GM12801 (cell line): ENCODE measurements around the gene MAJIN.

Experiments used
- TF ChIP-seq, protein P1 (sequence below): IDR thresholded peaks from one replicate; pipeline ENCODE4 v1.5.1; 2011; ENCODE audit warnings: control low read depth; ENCODE audit not compliant: insufficient read length; ENCODE audit errors: extremely low read depth

MAJIN gene

DNA sequence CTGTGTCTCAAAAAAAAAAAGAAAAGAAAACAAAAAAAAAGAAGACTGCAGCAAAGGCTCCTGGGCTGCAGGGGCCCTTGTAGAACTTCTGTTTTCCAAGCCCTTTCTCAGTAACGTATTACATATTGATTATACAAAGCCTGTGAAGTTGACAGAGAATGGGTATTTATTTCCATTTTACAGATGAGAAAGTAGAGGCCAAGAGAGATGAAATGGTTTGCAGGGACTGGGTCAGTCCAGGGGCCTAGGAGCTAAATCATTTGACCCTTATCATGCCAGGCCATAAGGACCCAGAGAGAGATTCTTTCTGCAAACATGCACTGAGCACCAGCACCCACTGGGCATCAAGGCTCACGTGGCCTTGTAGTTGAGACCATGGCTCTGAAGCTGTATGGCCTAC, 43.0 kb downstream of the MAJIN start:
- TF ChIP-seq, protein P1, sequence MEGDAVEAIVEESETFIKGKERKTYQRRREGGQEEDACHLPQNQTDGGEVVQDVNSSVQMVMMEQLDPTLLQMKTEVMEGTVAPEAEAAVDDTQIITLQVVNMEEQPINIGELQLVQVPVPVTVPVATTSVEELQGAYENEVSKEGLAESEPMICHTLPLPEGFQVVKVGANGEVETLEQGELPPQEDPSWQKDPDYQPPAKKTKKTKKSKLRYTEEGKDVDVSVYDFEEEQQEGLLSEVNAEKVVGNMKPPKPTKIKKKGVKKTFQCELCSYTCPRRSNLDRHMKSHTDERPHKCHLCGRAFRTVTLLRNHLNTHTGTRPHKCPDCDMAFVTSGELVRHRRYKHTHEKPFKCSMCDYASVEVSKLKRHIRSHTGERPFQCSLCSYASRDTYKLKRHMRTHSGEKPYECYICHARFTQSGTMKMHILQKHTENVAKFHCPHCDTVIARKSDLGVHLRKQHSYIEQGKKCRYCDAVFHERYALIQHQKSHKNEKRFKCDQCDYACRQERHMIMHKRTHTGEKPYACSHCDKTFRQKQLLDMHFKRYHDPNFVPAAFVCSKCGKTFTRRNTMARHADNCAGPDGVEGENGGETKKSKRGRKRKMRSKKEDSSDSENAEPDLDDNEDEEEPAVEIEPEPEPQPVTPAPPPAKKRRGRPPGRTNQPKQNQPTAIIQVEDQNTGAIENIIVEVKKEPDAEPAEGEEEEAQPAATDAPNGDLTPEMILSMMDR, result no peak

DNA sequence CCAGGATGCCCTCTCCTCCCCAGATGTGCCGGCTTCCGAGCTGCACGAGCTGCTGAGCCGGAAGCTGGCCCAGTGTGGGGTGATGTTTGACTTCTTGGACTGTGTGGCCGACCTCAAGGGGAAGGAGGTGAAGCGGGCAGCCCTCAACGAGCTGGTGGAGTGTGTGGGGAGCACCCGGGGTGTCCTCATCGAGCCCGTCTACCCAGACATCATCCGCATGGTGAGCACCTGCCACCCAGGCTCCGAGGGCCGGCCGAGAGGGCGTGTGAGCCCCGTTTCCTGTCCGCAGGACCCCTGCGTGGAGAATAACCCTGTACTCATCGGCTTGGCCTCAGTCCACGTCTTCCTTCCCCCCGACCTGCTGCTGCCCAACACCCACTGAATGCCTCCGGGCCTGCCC, 45.2 kb downstream of the MAJIN start:
- TF ChIP-seq, protein P1, result no peak

DNA sequence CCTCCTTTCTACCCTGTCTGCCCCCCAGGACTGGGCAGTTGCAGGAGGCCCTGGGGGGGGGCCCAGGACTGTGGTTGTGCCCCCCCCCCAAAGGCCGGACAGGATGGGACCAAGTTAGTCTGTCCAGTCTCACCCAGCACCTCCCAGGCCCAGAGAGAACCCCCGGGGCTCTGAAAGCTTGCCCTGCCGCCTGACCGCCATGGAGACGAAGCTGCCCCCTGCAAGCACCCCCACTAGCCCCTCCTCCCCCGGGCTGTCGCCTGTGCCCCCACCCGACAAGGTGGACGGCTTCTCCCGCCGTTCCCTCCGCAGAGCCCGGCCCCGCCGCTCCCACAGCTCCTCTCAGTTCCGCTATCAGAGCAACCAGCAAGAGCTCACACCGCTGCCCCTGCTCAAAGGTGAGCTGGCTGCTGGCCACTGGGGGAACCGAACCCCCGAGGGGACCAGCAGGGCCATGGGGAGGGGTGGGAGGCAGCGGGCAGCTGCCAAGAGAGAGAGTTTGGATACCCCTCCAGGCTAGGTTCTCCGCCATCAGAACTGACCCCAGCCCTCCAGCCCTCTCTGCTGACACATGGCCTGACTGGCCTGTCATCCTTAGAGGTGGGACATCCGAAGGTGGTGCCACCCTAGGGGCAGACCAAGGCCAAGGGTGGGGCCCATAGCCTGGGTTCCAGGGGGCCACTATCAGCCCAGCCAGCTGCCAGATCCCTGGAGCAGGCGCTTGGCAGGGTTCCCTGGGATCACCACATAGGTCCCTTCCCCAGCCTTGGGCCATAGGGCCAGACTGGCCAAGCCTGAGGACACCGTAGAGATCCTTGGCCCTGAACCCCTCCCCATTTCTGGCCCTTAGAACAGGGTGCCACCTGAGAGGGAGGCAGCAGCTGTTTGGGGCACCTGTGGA, 46.1 kb downstream of the MAJIN start:
- TF ChIP-seq, protein P1, result no peak

DNA sequence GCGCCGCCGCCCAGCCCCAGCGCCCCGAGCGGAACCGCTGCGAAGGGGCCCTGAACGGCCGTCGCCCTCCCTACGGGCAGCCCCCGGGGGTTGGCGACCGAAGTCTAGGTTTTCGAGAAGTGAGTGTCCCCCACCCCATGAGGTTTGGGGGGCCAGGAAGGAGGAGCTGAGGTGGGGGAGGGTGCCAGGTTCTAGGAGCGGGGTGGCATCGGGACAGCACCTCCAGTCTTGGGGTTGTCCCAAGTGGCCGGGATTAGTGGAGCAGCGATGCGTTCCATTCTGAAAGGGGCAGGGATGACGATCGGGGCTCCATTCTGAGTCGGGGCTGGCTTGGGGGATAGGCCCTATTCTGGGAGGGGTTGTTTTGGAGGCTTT, 47.0 kb downstream of the MAJIN start:
- TF ChIP-seq, protein P1, result no peak

DNA sequence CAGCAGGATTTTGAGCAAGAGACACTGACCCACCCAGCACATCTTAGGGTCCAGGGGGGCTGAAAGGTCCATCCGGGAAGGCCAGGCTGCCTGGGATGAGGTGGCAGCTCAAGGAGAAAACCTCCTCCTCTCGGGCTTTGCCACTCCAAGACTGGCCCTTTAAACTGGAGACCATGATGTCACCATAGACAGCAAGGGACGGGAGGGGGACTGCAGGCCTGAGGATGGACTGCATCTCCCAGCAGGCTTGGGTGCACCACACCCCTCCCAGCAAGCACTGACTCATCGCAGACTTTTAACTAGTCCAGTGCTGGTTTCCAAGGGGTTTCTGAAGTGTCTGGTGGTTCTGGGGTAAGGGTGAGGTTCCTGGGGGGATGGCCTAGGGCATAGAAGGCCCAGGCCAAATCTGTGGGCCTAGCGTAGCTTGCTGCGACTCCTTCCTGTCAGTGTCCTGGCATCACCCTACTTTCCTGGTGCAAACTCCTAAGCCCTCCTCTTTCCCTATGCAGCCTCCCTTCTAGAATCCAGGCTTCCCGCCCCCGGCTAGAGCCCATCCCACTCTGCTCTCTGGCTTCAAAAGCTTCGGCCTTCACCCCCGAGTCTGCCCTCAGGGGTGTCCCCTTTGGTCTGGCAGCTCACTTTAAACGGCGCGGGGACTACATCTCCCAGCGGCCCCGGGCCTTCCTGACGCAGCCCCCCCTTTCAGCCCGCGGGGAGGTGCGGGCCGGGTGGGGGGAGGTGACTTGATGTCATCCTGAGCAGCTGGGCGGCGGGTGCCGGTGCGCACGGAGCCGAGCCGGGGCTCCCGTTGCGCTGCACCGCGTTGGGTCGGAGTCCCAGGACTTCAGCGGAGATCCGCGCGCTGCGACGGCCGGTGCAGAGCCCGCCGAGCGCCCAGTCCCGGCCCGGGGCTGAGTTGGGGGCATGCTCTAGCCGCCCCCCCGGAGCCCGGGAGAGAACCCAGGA, 47.7 kb downstream of the MAJIN start, which contains the start of gene PPP2R5B:
PPP2R5B (plus strand) TSS at position 746 of the 966 bp plus-strand sequence. CDS start 1,046 bp downstream, outside the sequence.
- TF ChIP-seq, protein P1, result no peak

DNA sequence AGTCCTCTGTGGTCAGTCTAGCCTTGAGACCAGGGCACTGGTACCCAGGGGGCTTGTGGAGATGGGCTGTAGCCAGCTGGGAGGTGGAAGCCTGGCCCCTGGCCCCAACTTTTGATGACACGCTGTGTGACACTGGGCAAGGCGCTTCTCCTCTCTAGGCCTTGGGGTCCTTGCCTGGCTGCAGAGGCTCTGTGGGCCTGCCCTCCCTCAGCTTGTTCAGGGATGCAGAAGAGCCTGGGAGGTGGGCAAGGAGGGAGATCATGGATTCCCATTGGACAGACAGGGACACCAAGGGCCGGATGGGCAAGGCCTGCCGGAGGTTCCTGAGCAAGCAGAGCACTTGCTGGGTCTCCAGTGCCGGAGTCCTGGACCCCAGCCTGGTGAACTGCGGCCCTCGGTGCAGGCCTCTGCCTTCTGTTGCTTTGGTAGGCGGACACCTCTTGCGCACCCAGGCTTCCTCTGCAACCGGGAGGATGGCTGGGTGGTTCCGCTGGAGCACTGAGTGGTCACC, 48.7 kb downstream of the MAJIN start:
- TF ChIP-seq, protein P1, result no peak

DNA sequence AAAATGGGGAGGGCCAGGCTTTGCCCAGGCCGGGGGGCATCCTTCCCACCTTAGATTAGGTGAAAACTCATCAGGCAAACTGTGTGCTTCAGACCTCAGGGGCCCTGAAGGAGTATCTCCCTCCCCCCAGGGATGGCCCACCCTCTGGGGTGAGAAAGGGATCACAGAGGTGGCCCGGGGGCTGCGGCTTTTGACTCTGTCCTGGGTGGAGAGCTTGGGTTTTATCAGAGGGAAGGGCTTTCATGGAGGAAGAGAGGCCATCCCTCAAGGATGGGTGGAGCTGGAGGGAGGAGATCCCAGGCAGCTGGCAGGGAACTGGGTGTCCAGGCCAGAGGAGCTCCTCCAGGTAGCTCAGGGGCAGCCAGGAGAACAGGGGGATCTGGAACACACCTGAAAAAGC, 50.5 kb downstream of the MAJIN start:
- TF ChIP-seq, protein P1, result no peak
